Medulla oblongata (tissue), 1 donor: ENCODE results near the gene PROM2.
"Not testable (repeated sequence)": the region's sequence is repeated elsewhere in the genome, so short reads cannot be mapped to it uniquely, and the experiment has no call there.

Source experiments
- DNase-seq: peaks from one replicate; pipeline ENCODE4 v3.0.0-alpha.2; 2015; ENCODE audit errors: extremely low spot score

Gene PROM2

GRCh38 chr2:95268211-95269035 is 5.8 kb upstream of the PROM2 start:
- no peak for DNase-seq

GRCh38 chr2:95269036-95269680 is 5.1 kb upstream of the PROM2 start:
- no peak for DNase-seq

GRCh38 chr2:95269745-95270144 is 4.5 kb upstream of the PROM2 start:
- not testable (repeated sequence) for DNase-seq

- no peak for DNase-seq
These were observed 3.6 kb upstream of the PROM2 start for GRCh38 chr2:95270541-95271081.

GRCh38 chr2:95271381-95271971 is 2.8 kb upstream of the PROM2 start:
- no peak for DNase-seq

- DNase-seq, result no peak
These were observed 1.9 kb upstream of the PROM2 start for GRCh38 chr2:95272299-95272751.

- DNase-seq, result no peak
These were observed 1.5 kb upstream of the PROM2 start for GRCh38 chr2:95272781-95273180.

GRCh38 chr2:95273566-95274290 is 521 bp upstream of the PROM2 start:
- no peak for DNase-seq

- DNase-seq, result no peak
These were observed 884 bp downstream of the PROM2 start for GRCh38 chr2:95275151-95275515.

- no peak for DNase-seq
These were observed 1.5 kb downstream of the PROM2 start for GRCh38 chr2:95275601-95276243.

GRCh38 chr2:95276244-95276887 is 2.1 kb downstream of the PROM2 start:
- DNase-seq, result no peak

- DNase-seq, result no peak
These were observed 2.6 kb downstream of the PROM2 start for GRCh38 chr2:95276888-95277245.

GRCh38 chr2:95277246-95277906 is 3.1 kb downstream of the PROM2 start:
- DNase-seq, result no peak

GRCh38 chr2:95278051-95278471 is 3.8 kb downstream of the PROM2 start:
- DNase-seq, result no peak

- DNase-seq, result no peak
These were observed 4.5 kb downstream of the PROM2 start for GRCh38 chr2:95278637-95279225.

- DNase-seq, result no peak
These were observed 5.3 kb downstream of the PROM2 start for GRCh38 chr2:95279435-95280035.

GRCh38 chr2:95281071-95281470 is 6.8 kb downstream of the PROM2 start:
- no peak for DNase-seq

GRCh38 chr2:95281786-95282185 is 7.5 kb downstream of the PROM2 start:
- DNase-seq, result no peak

- DNase-seq, result no peak
These were observed 8.2 kb downstream of the PROM2 start for GRCh38 chr2:95282458-95282857.

GRCh38 chr2:95283562-95283961 is 9.3 kb downstream of the PROM2 start:
- no peak for DNase-seq
